WTC11 (cell line): Measurements from ENCODE around the gene ST3GAL5.

Experiments
- HMGXB4 ChIP-seq: sonication (generic); formaldehyde crosslinking; IDR thresholded peaks from 2 replicates; pipeline ENCODE4 v1.8.1; 2023; ENCODE audit warnings: mild to moderate bottlenecking, moderate library complexity, missing genetic modification reagents
- IRF1 ChIP-seq: sonication (generic); formaldehyde crosslinking; IDR thresholded peaks from 2 replicates; pipeline ENCODE4 v1.8.0; 2023; ENCODE audit warnings: missing genetic modification reagents
- IRF2 ChIP-seq: sonication (generic); formaldehyde crosslinking; IDR thresholded peaks from 2 replicates; pipeline ENCODE4 v1.8.0; 2022; ENCODE audit warnings: low read depth, missing genetic modification reagents, borderline replicate concordance
- TCF7 ChIP-seq: sonication (generic); formaldehyde crosslinking; IDR thresholded peaks from 2 replicates; pipeline ENCODE4 v1.8.0; 2022; ENCODE audit warnings: mild to moderate bottlenecking, low read depth, missing genetic modification reagents, moderate library complexity
- TF ChIP-seq, protein P1 (sequence below): fragments of 200-600 bp; IDR thresholded peaks from 2 replicates; pipeline ENCODE4 v1.8.0; 2022; ENCODE audit warnings: antibody characterized with exemption
- TF ChIP-seq, protein P2 (sequence below): sonication (generic); formaldehyde crosslinking; IDR thresholded peaks from 2 replicates; pipeline ENCODE4 v1.8.0; 2022; ENCODE audit warnings: missing genetic modification reagents

DNA sequence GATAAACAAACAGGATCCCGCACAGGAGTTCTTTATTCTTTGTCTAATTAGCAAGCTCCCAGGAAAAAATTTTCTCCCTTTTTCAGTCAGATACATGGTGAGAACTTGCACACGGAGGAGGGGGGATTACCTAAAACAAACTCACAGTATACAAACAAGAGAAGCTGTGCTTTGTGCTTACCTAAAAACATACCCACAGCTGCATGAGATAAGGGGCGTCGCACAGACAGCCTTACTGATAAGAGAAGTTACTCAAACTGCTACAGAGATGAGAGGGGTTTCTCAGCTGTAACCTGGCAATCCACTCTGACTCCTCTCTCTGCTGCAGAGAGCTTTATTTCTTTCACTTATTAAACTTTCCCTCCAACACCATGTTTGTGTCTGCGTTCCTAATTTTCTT, 32.9 kb upstream of the ST3GAL5 start:
- TF ChIP-seq HMGXB4 (CRISPR knock-in tag) (no peak), TCF7 (CRISPR knock-in tag) (no peak), IRF1 (CRISPR knock-in tag) (no peak), IRF2 (CRISPR knock-in tag) (no peak)
- TF ChIP-seq, protein P1, sequence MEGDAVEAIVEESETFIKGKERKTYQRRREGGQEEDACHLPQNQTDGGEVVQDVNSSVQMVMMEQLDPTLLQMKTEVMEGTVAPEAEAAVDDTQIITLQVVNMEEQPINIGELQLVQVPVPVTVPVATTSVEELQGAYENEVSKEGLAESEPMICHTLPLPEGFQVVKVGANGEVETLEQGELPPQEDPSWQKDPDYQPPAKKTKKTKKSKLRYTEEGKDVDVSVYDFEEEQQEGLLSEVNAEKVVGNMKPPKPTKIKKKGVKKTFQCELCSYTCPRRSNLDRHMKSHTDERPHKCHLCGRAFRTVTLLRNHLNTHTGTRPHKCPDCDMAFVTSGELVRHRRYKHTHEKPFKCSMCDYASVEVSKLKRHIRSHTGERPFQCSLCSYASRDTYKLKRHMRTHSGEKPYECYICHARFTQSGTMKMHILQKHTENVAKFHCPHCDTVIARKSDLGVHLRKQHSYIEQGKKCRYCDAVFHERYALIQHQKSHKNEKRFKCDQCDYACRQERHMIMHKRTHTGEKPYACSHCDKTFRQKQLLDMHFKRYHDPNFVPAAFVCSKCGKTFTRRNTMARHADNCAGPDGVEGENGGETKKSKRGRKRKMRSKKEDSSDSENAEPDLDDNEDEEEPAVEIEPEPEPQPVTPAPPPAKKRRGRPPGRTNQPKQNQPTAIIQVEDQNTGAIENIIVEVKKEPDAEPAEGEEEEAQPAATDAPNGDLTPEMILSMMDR, result no peak
- TF ChIP-seq, protein P2, sequence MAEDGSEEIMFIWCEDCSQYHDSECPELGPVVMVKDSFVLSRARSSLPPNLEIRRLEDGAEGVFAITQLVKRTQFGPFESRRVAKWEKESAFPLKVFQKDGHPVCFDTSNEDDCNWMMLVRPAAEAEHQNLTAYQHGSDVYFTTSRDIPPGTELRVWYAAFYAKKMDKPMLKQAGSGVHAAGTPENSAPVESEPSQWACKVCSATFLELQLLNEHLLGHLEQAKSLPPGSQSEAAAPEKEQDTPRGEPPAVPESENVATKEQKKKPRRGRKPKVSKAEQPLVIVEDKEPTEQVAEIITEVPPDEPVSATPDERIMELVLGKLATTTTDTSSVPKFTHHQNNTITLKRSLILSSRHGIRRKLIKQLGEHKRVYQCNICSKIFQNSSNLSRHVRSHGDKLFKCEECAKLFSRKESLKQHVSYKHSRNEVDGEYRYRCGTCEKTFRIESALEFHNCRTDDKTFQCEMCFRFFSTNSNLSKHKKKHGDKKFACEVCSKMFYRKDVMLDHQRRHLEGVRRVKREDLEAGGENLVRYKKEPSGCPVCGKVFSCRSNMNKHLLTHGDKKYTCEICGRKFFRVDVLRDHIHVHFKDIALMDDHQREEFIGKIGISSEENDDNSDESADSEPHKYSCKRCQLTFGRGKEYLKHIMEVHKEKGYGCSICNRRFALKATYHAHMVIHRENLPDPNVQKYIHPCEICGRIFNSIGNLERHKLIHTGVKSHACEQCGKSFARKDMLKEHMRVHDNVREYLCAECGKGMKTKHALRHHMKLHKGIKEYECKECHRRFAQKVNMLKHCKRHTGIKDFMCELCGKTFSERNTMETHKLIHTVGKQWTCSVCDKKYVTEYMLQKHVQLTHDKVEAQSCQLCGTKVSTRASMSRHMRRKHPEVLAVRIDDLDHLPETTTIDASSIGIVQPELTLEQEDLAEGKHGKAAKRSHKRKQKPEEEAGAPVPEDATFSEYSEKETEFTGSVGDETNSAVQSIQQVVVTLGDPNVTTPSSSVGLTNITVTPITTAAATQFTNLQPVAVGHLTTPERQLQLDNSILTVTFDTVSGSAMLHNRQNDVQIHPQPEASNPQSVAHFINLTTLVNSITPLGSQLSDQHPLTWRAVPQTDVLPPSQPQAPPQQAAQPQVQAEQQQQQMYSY (CRISPR knock-in tag), result no peak
